ENCODE measurements around the gene RXRA.

- TF ChIP-seq CTCF (IDR thresholded peaks at IDR 0.05), result no peak
- no peak for TF ChIP-seq POLR2A (IDR thresholded peaks at IDR 0.05)
Measured at GRCh38 chr9:134298000-134298399, 28.3 kb upstream of the RXRA start.
